Caco-2 (cell line): ENCODE results near the gene SMIM29. TPM values are rescaled to one million over a fixed set of nuclear protein-coding genes. Genes with fewer than 3 reads are reported as not detected.

Experiments used
- BruUV-seq: library from RNA; stranded (reverse); fragments of 400-500 nt; replicated peaks from 2 replicates; lab custom pipeline; 2021; lab: Mats Ljungman, UMichigan
- CTCF ChIA-PET: fragments of 300-600 bp; sonication (Branson Sonifier 250); formaldehyde crosslinking; loops from one replicate; lab custom pipeline; 2022; ENCODE audit warnings: antibody characterized with exemption; lab: Charles Lee
- POLR2A ChIA-PET: fragments of 300-600 bp; sonication (Branson Sonifier 250); formaldehyde crosslinking; loops from one replicate; lab custom pipeline; 2022; ENCODE audit warnings: antibody characterized with exemption; lab: Charles Lee
- DNase-seq, 2 experiments: peaks; one replicate each; pipeline versions ENCODE4 v3.0.0 to v3.0.0-alpha.2; 2020 to 2022
- H3K27me3 ChIP-seq: replicated peaks from 2 replicates; pipeline ENCODE4 v1.6.0; 2011; ENCODE audit warnings: low read length; ENCODE audit not compliant: control insufficient read depth, insufficient read depth
- H3K36me3 ChIP-seq: 2 replicates; pipeline ENCODE4 v1.5.1; 2011; ENCODE audit warnings: low read length; ENCODE audit not compliant: control insufficient read depth, insufficient read depth
- H3K4me1 ChIP-seq: fragments of 250-450 bp; sonication (Bioruptor Pico); 2 replicates; pipeline ENCODE4 v1.5.1; 2020; ENCODE audit warnings: mild to moderate bottlenecking
- H3K4me3 ChIP-seq: 2 replicates; pipeline ENCODE4 v1.5.1; 2011; ENCODE audit warnings: low read depth, mild to moderate bottlenecking, control low read depth, low read length
- H3K9me3 ChIP-seq: fragments of 250-450 bp; sonication (Bioruptor Pico); 2 replicates; pipeline ENCODE4 v1.5.1; 2020; ENCODE audit warnings: mild to moderate bottlenecking, moderate library complexity
- H3K27ac Mint-ChIP-seq: one replicate; pipeline ENCODE4 v1.8.0; 2022; ENCODE audit warnings: mixed read lengths; ENCODE audit not compliant: unreplicated experiment
- H3K27me3 Mint-ChIP-seq: one replicate; pipeline ENCODE4 v1.8.0; 2022; ENCODE audit warnings: mixed read lengths; ENCODE audit not compliant: insufficient read depth, unreplicated experiment
- H3K36me3 Mint-ChIP-seq: one replicate; pipeline ENCODE4 v1.8.0; 2022; ENCODE audit warnings: mild to moderate bottlenecking, mixed read lengths; ENCODE audit not compliant: insufficient read depth, unreplicated experiment
- H3K4me1 Mint-ChIP-seq: one replicate; pipeline ENCODE4 v1.8.0; 2022; ENCODE audit warnings: low read depth, mixed read lengths; ENCODE audit not compliant: unreplicated experiment
- H3K4me3 Mint-ChIP-seq: one replicate; pipeline ENCODE4 v1.8.0; 2022; ENCODE audit warnings: mild to moderate bottlenecking, moderate library complexity, mixed read lengths; ENCODE audit not compliant: unreplicated experiment
- H3K9me3 Mint-ChIP-seq: one replicate; pipeline ENCODE4 v1.8.0; 2022; ENCODE audit warnings: mixed read lengths; ENCODE audit not compliant: unreplicated experiment
- CTCF ChIP-seq, 2 experiments: fragments of 200-600 bp in 1 of 2; IDR thresholded peaks; 1 replicate in 1 of 2; 2 replicates in 1 of 2; pipeline versions ENCODE4 v1.5.1 to v1.8.0; 2011 to 2022; ENCODE audit warnings: antibody characterized with exemption in 1 of 2, control low read depth in 1 of 2, inconsistent platforms in 1 of 2, low read depth in 1 of 2, low read length in 1 of 2, mild to moderate bottlenecking in 1 of 2, moderate library complexity in 1 of 2; ENCODE audit not compliant: insufficient read depth in 1 of 2, severe bottlenecking in 1 of 2, unreplicated experiment in 1 of 2
- intact Hi-C: fragments of 100-400 bp; cut with micrococcal nuclease; formaldehyde crosslinking; loops from one replicate; pipeline ENCODE4 v1.10.0; 2022; ENCODE audit not compliant: unreplicated experiment
- total RNA-seq: library from RNA; stranded (reverse); gene quantifications from 2 replicates; pipeline ENCODE4 v1.2.3, GENCODE V29; 2022

Gene SMIM29
- total RNA-seq, 1 experiment from 2014 or later: 16.0 TPM

GRCh38 chr6:34229877-34230276 lies 18.9 kb downstream of the SMIM29 start:
- intact Hi-C loops: no loop called here
- no peaks in the 10 kb centered on the region for H3K4me1 Mint-ChIP-seq
- Histone ChIP-seq H3K27me3 (no peaks in the 10 kb centered on the region), H3K9me3 (no peaks in the 10 kb centered on the region), H3K4me3 (no peak overlapping the region), H3K36me3 (no peaks in the 10 kb centered on the region), H3K4me1 (no peaks in the 10 kb centered on the region)
- no peak for TF ChIP-seq CTCF (IDR thresholded peaks at IDR 0.05; ENCODE audit: insufficient read depth in 1 of 2, low read depth in 1 of 2, low read length in 1 of 2, severe bottlenecking in 1 of 2, unreplicated experiment in 1 of 2)
- no peak overlapping the region for H3K4me3 Mint-ChIP-seq
- ChIA-PET POLR2A (no interaction called here), CTCF (interaction anchor here (0.6 kb wide), 1 partner anchor 17 kb away, joined by 5 read pairs; no protein-coding TSS in a partner anchor)
- no peaks in the 10 kb centered on the region for H3K36me3 Mint-ChIP-seq
- no peaks in the 10 kb centered on the region for H3K27me3 Mint-ChIP-seq
- H3K9me3 Mint-ChIP-seq: no peaks in the 10 kb centered on the region
- BruUV-seq: no TSS peak
- H3K27ac Mint-ChIP-seq: no peak overlapping the region
- no peak for DNase-seq

- DNase-seq: no peak
- Mint-ChIP-seq H3K27me3 (no peaks in the 10 kb centered on the region), H3K27ac (no peak overlapping the region), H3K36me3 (no peaks in the 10 kb centered on the region), H3K9me3 (no peaks in the 10 kb centered on the region), H3K4me3 (no peak overlapping the region), H3K4me1 (peaks cover 7% of the 10 kb centered on the region)
- no peaks in the 10 kb centered on the region for H3K36me3 ChIP-seq
- ChIA-PET POLR2A (interaction anchor here (1.0 kb wide), 1 partner anchor 9 kb away, joined by 6 read pairs; the partner anchor contains the start of gene HMGA1), CTCF (interaction anchor here (0.6 kb wide), 1 partner anchor 369 kb away, joined by 5 read pairs; no protein-coding TSS in a partner anchor)
- 0 out of 2 replicates have a peak, but pooled peaks cover 5% of the 10 kb centered on the region for H3K4me1 ChIP-seq
- no peak overlapping the region for H3K4me3 ChIP-seq
- H3K27me3 ChIP-seq: no peaks in the 10 kb centered on the region
- BruUV-seq: no TSS peak
- no peaks in the 10 kb centered on the region for H3K9me3 ChIP-seq
- intact Hi-C loops: no loop called here
- no peak for TF ChIP-seq CTCF (IDR thresholded peaks at IDR 0.05; ENCODE audit: insufficient read depth in 1 of 2, low read depth in 1 of 2, low read length in 1 of 2, severe bottlenecking in 1 of 2, unreplicated experiment in 1 of 2)
Observed at GRCh38 chr6:34227761-34228421, 20.9 kb downstream of the SMIM29 start.

- no peaks in the 10 kb centered on the region for H3K36me3 ChIP-seq
- no peaks in the 10 kb centered on the region for H3K27me3 Mint-ChIP-seq
- POLR2A ChIA-PET: interaction anchor here (1.0 kb wide), 1 partner anchor 10 kb away, joined by 6 read pairs; the partner anchor contains the start of gene HMGA1
- H3K27me3 ChIP-seq: no peaks in the 10 kb centered on the region
- H3K4me1 Mint-ChIP-seq: peaks cover 7% of the 10 kb centered on the region
- DNase-seq: no peak
- intact Hi-C loops: no loop called here
- no peaks in the 10 kb centered on the region for H3K36me3 Mint-ChIP-seq
- H3K27ac Mint-ChIP-seq: no peak overlapping the region
- no peak overlapping the region for H3K4me3 ChIP-seq
- CTCF ChIA-PET: interaction anchor here (0.6 kb wide), 1 partner anchor 368 kb away, joined by 5 read pairs; no protein-coding TSS in a partner anchor
- no peaks in the 10 kb centered on the region for H3K9me3 ChIP-seq
- no peak overlapping the region for H3K4me3 Mint-ChIP-seq
- 0 out of 2 replicates have a peak, but pooled peaks cover 5% of the 10 kb centered on the region for H3K4me1 ChIP-seq
- no TSS peak for BruUV-seq
- TF ChIP-seq CTCF (IDR thresholded peaks at IDR 0.05; ENCODE audit: insufficient read depth in 1 of 2, low read depth in 1 of 2, low read length in 1 of 2, severe bottlenecking in 1 of 2, unreplicated experiment in 1 of 2): no peak
- H3K9me3 Mint-ChIP-seq: no peaks in the 10 kb centered on the region
Observed at GRCh38 chr6:34226731-34227586, 21.8 kb downstream of the SMIM29 start.
